Hepatocyte (in vitro differentiated cells): Measurements from ENCODE around the gene NRIP1. TPM values are rescaled to one million over a fixed set of nuclear protein-coding genes. Genes with fewer than 3 reads are reported as not detected.

ENCODE experiments used
- DNase-seq: peaks from one replicate; pipeline ENCODE4 v3.0.0-alpha.2; 2016; ENCODE audit warnings: low spot score
- H2AFZ ChIP-seq: fragments of 200-600 bp; sonication (generic); 2 replicates; pipeline ENCODE4 v1.6.0; 2016; ENCODE audit warnings: antibody characterized with exemption, mild to moderate bottlenecking
- H3K27ac ChIP-seq: fragments of 200-600 bp; sonication (generic); 2 replicates; pipeline ENCODE4 v1.5.1; 2016; ENCODE audit warnings: mild to moderate bottlenecking
- H3K27me3 ChIP-seq: fragments of 200-600 bp; sonication (generic); 2 replicates; pipeline ENCODE4 v1.6.1; 2016
- H3K36me3 ChIP-seq: fragments of 200-600 bp; sonication (generic); replicated peaks from 2 replicates; pipeline ENCODE4 v1.5.1; 2016; ENCODE audit warnings: low read depth; ENCODE audit not compliant: insufficient read depth
- H3K4me1 ChIP-seq: fragments of 200-600 bp; sonication (generic); 2 replicates; pipeline ENCODE4 v1.5.1; 2016; ENCODE audit warnings: mild to moderate bottlenecking, moderate library complexity; ENCODE audit not compliant: insufficient read depth
- H3K4me2 ChIP-seq: fragments of 200-600 bp; sonication (generic); 2 replicates; pipeline ENCODE4 v1.6.0; 2016
- H3K4me3 ChIP-seq: fragments of 200-600 bp; sonication (generic); 2 replicates; pipeline ENCODE4 v1.5.1; 2016; ENCODE audit warnings: mild to moderate bottlenecking
- H3K79me2 ChIP-seq: fragments of 200-600 bp; sonication (generic); 2 replicates; pipeline ENCODE4 v1.6.0; 2017; ENCODE audit warnings: mild to moderate bottlenecking
- H3K9me2 ChIP-seq: fragments of 200-600 bp; sonication (generic); replicated peaks from 2 replicates; pipeline ENCODE4 v1.6.0; 2017; ENCODE audit warnings: mild to moderate bottlenecking; ENCODE audit not compliant: insufficient read depth
- H3K9me3 ChIP-seq: fragments of 200-600 bp; sonication (generic); 2 replicates; pipeline ENCODE4 v1.5.1; 2016; ENCODE audit warnings: low read depth, mild to moderate bottlenecking
- H4K20me1 ChIP-seq: fragments of 200-600 bp; sonication (generic); 2 replicates; pipeline ENCODE4 v1.6.0; 2016; ENCODE audit warnings: mild to moderate bottlenecking; ENCODE audit not compliant: insufficient read depth, poor library complexity, severe bottlenecking
- EZH2 ChIP-seq: fragments of 200-600 bp; sonication (generic); IDR thresholded peaks from 2 replicates; pipeline ENCODE4 v1.6.1; 2016; ENCODE audit warnings: antibody characterized with exemption, mild to moderate bottlenecking, borderline replicate concordance
- EZH2phosphoT487 ChIP-seq: fragments of 200-600 bp; sonication (generic); IDR thresholded peaks from one replicate; pipeline ENCODE4 v1.6.1; 2018; ENCODE audit warnings: antibody characterized with exemption, mild to moderate bottlenecking, low read depth, moderate library complexity; ENCODE audit not compliant: unreplicated experiment, severe bottlenecking
- WGBS: methylation state at CpG from one replicate; pipeline ENCODE4 v1.1.6; 2016; ENCODE audit warnings: low lambda C conversion rate; ENCODE audit errors: missing lambda C conversion rate; 5-methylcytosine and 5-hydroxymethylcytosine counted together
- polyA plus RNA-seq: library from polyadenylated mRNA; unstranded; fragments of >200 nt; fragmentation: Nextera tagmentation; extraction: Ambion mirVana; gene quantifications from 2 replicates; pipeline ENCODE4 v1.2.1, GENCODE V29; 2016
- total RNA-seq: library from RNA; depleted of rRNA; stranded (reverse); fragments of >200 nt; gene quantifications from 2 replicates; pipeline ENCODE4 v1.2.3, GENCODE V29; 2014
- TF ChIP-seq, protein P1 (sequence below): fragments of 200-600 bp; sonication (generic); IDR thresholded peaks from 2 replicates; pipeline ENCODE4 v1.5.1; 2016; ENCODE audit warnings: antibody characterized with exemption, mild to moderate bottlenecking; ENCODE audit not compliant: poor library complexity

The NRIP1 gene
- total and polyA plus RNA-seq, 2 experiments from 2014 or later, result 11.5 to 62.4 TPM

DNA sequence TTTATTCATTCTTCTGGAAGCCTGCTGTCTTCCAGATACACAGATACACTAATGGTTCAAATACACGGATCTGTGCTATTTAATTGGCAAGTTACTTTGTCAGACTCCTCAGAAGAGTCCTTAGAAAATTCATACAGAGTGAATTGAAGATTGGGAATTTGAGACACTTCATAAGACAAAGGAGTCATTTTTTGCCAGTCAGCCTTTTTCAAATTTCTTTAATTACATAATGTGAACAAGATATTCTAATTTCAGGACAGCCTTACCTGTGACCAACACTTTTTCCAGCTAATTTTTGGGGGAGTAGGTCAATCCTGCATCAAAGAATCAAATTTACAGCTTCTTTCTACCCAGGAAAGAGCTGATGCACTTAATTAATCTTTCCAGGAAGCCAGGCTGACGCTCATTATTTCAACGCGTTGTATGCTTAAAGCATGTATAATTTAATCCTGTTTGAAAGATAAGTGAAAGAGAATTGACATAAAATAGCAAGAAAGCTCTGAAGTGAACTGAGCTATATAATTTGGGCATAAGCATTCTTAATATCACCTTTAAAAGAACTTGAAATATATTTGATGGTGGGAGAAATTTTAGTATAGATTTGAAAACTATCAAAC is 12.8 kb upstream of the NRIP1 start:
- no peaks in the 10 kb centered on the region for H3K36me3 ChIP-seq
- no peaks in the 10 kb centered on the region for H4K20me1 ChIP-seq
- no peaks in the 10 kb centered on the region for H3K9me2 ChIP-seq
- H3K4me2 ChIP-seq, result no peak overlapping the region
- H3K4me3 ChIP-seq, result no peak overlapping the region
- H3K79me2 ChIP-seq, result no peaks in the 10 kb centered on the region
- no peaks in the 10 kb centered on the region for H3K27me3 ChIP-seq
- H3K4me1 ChIP-seq, result no peaks in the 10 kb centered on the region
- no peak overlapping the region for H2AFZ ChIP-seq
- WGBS, result 84% methylated on average over 4 of the region's 4 CpGs
- no peak for DNase-seq
- H3K27ac ChIP-seq, result no peak overlapping the region
- H3K9me3 ChIP-seq, result no peaks in the 10 kb centered on the region
- TF ChIP-seq EZH2phosphoT487, result no peak
- no peak for TF ChIP-seq EZH2
- TF ChIP-seq, protein P1, sequence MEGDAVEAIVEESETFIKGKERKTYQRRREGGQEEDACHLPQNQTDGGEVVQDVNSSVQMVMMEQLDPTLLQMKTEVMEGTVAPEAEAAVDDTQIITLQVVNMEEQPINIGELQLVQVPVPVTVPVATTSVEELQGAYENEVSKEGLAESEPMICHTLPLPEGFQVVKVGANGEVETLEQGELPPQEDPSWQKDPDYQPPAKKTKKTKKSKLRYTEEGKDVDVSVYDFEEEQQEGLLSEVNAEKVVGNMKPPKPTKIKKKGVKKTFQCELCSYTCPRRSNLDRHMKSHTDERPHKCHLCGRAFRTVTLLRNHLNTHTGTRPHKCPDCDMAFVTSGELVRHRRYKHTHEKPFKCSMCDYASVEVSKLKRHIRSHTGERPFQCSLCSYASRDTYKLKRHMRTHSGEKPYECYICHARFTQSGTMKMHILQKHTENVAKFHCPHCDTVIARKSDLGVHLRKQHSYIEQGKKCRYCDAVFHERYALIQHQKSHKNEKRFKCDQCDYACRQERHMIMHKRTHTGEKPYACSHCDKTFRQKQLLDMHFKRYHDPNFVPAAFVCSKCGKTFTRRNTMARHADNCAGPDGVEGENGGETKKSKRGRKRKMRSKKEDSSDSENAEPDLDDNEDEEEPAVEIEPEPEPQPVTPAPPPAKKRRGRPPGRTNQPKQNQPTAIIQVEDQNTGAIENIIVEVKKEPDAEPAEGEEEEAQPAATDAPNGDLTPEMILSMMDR, result no peak

- H2AFZ ChIP-seq, result no peak overlapping the region
- no peaks in the 10 kb centered on the region for H3K36me3 ChIP-seq
- no peaks in the 10 kb centered on the region for H3K4me1 ChIP-seq
- no peak for DNase-seq
- no peaks in the 10 kb centered on the region for H3K9me2 ChIP-seq
- no peak overlapping the region for H3K4me2 ChIP-seq
- no peaks in the 10 kb centered on the region for H4K20me1 ChIP-seq
- H3K4me3 ChIP-seq, result no peak overlapping the region
- TF ChIP-seq EZH2 (no peak), EZH2phosphoT487 (no peak)
- TF ChIP-seq, protein P1, result no peak
- WGBS, result 87% methylated on average over 2 of the region's 2 CpGs
- H3K79me2 ChIP-seq, result no peaks in the 10 kb centered on the region
- no peaks in the 10 kb centered on the region for H3K9me3 ChIP-seq
- no peaks in the 10 kb centered on the region for H3K27me3 ChIP-seq
- H3K27ac ChIP-seq, result no peak overlapping the region
Observed at GRCh38 chr21:15076730-15077129, 11.9 kb upstream of the NRIP1 start.

DNA sequence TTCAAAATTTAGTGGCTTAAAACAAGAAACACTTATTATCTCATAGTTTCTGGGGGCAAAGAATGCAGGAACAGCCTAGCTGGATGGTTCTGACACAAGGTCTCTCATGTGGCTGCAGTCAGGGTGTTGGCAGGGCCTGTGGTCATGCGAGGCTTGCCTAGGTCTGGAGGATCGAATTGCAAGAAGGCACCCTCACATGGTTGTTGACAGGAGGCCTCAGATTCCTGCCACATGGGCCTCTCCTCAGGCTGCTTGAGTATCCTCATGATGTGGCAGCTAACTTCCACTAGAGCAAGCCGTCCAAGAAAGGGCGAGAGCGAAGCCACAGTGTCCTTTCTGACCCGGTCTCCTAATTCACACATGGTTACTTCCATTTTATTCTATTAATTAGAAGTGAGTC is 6.2 kb upstream of the NRIP1 start:
- no peak for DNase-seq
- WGBS, result 83% methylated on average over 6 of the region's 6 CpGs
- no peaks in the 10 kb centered on the region for H3K27me3 ChIP-seq
- H3K27ac ChIP-seq, result no peak overlapping the region
- no peak overlapping the region for H2AFZ ChIP-seq
- H4K20me1 ChIP-seq, result no peaks in the 10 kb centered on the region
- no peaks in the 10 kb centered on the region for H3K9me3 ChIP-seq
- no peaks in the 10 kb centered on the region for H3K9me2 ChIP-seq
- H3K4me1 ChIP-seq, result no peaks in the 10 kb centered on the region
- H3K4me3 ChIP-seq, result no peak overlapping the region
- no peaks in the 10 kb centered on the region for H3K79me2 ChIP-seq
- no peaks in the 10 kb centered on the region for H3K36me3 ChIP-seq
- no peak overlapping the region for H3K4me2 ChIP-seq
- TF ChIP-seq, protein P1, result no peak
- TF ChIP-seq EZH2phosphoT487, result no peak
- no peak for TF ChIP-seq EZH2
